GM21576 (cell line): ENCODE measurements around the gene RHEX.
"Not testable (repeated sequence)": the region's sequence is repeated elsewhere in the genome, so short reads cannot be mapped to it uniquely, and the experiment has no call there.

ENCODE experiments used
- ATAC-seq: cut with Tn5 transposase; IDR thresholded peaks from one replicate; pipeline ENCODE4 v1.9.1; 2021; ENCODE audit warnings: mild to moderate bottlenecking, moderate library complexity; ENCODE audit not compliant: unreplicated experiment

Gene RHEX

DNA sequence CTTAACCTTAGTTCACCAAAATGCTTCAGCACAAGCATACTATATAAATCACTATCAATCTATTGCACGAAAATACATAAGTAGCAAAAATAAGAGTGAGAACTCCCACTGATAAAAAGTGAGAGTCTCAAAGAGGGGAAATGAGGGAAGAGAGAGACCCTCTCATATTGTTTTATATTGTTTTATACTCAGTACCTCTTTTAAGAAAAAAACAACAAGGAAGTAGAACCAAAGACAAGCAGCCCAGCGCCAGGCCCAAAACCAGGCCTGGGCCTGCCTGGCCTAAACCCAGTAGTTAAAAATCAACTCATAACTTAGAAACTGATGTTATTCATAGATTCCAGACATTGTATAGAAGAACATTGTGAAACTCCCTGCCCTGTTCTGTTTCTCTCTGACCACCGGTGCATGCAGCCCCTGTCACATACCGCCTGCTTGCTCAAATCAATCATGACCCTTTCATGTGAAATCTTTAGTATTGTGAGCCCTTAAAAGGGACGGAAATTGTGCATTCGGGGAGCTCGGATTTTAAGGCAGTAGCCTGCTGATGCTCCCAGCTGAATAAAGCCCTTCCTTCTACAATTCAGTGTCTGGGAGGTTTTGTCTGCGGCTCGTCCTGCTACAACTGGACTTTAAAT lies 5.4 kb downstream of the RHEX start:
- ATAC-seq = not testable (repeated sequence)

DNA sequence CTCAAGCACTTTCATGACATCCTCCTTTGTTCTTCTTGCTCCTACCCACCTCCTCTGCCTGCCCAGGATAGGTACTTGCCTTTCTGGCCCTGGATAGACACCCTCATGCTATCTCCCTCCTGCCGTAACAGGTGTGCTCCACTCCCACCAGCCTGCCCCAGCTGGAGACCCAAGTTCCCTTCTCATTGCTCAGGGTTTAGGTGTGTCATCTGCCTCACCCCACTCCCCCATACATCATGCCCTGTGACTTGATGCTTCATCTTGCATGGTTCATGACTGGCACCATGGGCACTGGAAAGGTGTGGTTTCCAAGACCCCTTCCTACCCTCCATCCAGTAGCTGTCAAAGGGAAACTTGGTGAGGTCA lies 5.9 kb downstream of the RHEX start:
- no peak for ATAC-seq

DNA sequence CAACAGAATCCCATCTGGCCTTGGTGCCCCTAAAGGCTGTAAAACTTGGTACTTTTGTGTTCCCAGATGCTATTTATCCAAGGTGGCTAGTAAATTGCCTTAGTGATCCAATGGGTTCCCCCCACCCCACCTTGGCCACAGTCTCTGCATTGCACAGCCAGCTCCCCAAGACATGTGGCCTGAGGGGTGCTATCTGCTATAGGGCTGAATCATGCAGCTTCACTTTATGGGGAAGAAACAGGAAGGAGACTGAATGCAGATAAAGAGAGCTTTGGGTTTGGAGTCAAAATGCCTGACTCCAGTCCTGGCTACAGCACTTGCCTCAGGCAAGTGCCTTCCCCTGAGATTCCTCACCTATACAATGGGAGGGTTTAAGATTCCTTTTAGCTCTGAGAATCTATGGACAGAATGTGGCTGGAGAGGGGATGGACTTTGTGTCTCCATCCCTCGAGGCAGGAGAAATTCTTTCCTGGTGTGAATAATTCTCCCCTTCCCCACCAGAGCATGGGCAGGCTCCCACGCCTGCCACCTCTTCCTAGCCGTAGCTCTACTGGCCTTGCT lies 6.5 kb downstream of the RHEX start:
- ATAC-seq = no peak

DNA sequence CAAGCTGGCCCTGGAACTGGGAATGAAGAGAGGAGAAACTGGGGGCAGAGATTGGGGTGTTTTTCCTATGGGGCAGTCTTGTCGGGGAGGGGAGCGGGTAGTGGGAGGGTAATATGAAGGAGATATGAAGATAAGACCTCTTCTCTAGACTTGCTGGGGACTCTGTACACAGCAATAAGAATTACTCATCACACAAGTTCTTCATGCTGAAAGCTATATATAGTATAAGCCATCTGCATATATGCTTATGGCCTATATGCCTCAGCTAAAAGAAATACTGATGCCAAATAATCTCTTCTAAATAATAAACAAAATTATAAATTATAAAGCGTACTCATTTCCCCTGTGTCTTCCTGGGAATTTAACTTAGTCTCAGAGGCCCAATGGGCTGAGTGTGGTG lies 7.9 kb downstream of the RHEX start:
- ATAC-seq = no peak

DNA sequence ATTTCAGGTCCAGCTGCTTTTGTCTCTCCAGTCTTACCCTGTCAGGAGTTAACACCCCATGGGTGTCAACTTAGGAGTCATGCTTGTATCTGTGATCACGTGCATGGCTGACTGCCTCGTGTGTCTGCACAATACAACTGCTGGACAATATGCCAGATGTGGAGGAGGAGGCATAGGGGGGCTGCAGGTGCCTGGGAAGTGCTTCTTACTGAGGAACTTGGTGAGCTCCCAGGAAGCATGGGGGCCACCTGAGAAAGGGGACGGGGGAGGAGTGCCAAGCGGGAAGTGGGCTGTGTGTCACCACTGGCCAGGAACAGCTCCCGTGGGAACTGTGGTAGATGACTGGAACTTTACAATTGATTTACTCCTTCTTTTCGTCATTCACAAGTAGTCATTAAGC lies 9.5 kb downstream of the RHEX start:
- no peak for ATAC-seq

DNA sequence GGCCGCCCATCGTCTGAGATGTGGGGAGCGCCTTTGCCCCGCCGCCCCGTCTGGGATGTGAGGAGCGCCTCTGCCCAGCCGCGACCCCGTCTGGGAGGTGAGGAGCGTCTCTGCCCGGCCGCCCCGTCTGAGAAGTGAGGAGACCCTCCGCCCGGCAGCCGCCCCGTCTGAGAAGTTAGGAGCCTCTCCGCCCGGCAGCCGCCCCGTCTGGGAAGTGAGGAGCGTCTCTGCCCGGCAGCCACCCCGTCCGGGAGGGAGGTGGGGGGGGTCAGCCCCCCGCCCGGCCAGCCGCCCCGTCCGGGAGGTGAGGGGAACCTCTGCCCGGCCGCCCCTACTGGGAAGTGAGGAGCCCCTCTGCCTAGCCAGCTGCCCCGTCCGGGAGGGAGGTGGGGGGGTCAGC lies 11.0 kb downstream of the RHEX start:
- not testable (repeated sequence) for ATAC-seq

DNA sequence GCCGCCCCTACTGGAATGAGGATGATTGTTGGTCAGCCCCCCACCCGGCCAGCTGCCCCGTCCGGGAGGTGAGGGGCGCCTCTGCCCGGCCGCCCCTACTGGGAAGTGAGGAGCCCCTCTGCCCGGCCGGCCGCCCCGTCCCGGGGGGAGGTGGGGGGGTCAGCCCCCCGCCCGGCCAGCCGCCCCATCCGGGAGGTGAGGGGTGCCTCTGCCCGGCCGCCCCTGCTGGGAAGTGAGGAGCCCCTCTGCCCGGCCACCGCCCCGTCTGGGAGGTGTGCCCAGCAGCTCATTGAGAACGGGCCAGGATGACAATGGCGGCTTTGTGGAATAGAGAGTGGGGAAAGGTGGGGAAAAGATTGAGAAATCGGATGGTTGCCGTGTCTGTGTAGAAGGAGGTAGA lies 11.5 kb downstream of the RHEX start:
- not testable (repeated sequence) for ATAC-seq

DNA sequence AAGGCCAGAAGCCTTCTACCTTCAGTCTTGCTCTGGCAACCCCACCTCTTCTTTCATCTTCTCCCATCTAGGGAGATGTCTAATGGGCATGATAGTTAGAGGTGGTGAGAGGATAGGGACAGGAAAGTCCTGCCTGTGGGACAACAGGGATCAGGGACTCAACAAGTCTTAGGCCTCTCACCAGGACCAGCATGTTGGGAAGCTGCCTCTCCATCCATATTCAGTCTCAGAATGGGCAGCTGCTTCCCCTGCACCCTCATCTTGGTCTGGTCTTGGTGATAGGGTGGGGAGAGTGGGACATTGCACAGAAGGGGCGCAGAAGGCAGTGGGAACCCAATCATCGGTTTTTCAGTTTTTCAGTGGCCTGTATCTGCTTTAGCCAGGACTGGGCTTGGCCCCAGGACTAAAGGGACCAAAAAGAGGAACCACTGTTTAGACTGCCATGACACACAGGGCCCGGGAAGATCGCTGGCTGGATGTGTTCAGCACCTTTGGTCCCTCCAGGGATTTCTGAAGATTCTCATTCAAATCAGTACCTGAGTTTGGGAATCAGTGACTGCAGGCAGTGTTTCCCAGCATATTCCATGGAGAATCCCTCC lies 12.7 kb downstream of the RHEX start:
- no peak for ATAC-seq

DNA sequence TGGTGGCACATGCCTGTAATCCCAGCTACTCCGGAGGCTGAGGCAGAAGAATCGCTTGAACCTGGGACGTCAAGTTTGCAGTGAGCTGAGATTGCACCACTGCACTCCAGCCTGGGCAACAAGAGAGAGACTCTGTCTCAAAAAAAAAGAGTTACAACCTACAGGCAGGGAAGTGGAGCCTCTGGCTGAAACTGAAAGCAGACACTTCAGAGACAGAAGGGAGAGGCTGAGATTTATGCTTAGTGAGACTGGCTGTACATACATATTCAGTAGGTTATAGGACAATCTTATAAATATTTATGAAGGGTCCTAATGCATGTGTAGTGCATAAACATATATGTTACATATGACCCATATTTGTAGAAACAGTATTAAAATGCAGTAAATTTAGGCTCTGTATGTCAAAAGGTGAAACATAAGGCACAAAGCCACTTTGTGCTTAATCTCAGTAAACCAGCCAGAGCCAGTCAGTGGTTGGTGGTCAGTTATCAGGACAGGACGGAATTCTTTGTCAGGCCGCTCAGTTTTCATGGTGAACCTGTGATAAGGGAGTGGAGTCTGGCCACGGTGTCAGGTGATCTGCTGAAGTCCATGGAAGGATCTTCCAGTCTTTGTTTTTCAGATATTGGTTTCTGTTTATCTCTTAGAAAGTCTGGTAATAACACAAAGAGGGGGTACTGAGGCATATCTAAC lies 13.7 kb downstream of the RHEX start:
- ATAC-seq = peak; percentile 90

DNA sequence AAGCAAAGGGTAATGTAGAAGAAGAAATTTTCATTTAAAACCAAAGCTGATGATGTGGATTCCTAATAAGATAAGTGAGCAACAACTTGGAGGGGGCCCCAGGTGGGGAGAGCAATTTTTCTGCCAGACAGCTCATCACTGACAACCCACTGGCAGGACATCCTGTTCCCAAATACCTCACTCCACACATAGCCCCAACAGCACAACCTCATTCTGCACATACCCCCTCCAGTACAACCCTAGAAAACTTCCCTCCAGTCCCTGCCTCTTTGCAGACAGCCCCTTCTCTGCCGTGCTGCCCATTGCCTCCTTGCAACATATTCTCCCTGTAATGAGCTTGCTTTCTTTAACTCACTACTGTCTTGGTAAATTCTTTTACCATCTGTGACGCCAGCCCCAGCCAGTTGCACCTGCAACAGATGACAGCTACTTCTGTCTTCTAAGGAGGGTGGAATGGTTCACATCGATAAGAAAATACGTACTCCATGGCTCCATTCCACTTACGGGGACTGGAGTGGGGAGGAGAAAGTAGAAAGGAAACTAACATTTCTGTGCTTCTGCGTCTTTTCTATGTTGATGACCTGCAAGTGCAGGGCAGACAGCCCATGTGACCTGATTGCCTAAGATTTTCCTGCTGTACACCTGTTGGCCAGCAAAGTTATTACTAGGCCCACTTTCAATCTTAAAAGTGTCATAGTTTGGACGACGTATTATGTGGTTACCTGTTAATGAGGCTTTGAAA lies 14.7 kb downstream of the RHEX start:
- ATAC-seq = no peak

DNA sequence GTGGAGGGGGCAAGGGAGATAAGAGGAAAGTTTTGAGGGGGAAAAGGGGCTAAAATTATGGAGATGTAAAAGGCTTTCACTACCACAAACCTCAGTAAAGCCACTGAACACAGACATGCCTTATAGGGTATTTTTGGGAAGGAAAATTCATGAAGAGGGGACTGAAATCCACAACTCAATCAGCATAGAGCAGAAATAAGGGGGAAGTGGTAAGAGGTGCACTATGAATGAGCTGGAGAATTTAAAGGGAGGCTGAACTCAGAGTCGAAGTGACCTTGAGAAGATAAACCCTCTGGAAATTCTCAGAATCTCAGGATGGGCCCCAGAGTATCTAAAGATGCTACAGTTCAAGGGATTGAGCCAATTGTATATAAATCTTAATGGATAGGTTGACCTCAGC lies 15.3 kb downstream of the RHEX start:
- ATAC-seq = no peak

DNA sequence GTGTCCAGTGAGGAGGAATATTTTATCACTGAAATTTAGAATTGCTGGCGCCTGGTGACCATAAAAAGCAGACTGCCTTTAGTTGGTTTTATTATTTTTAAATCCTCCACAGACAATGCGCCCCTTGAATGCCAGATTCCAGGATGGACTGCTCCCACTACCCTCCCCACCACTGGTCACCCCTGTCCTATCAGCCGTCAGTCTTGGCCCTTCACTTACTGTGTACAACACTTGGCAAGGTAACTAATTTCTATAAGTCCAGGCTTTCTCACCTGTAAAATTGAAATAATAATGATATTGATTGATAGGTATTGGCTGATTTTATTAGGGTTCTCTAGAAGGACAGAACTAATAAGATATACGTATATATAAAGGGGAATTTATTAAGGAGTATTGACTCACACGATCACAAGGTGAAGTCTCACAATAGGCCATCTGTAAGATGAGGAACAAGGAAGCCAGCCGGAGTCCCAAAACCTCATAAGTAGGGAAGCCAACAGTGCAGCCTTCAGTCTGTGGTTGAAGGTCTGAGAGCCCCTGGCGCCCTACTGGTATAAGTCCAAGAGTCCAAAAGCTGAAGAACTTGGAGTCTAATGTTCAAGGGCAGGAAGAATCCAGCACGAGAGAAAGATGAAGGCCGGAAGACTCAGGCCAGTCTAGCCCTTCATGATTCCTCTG lies 17.8 kb downstream of the RHEX start:
- ATAC-seq = no peak

DNA sequence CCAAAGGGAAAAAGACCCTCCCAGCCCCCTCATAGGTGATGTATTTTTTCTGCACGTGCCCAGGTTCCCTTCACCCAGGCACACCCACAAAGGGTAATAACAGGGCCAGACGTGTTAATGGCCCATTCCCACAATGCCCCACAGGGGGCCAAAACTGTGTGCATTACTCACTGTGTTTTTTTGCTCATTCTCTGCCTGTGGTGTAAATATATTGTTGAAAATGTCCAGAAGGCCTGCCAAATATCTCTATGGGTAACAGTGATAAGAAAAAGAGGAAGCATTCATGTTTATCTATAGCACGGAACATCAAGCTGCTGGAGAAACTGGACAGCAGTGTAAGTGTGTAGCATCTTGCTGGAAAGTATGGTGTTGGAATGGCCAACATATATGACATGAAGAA lies 21.9 kb downstream of the RHEX start:
- ATAC-seq = no peak

DNA sequence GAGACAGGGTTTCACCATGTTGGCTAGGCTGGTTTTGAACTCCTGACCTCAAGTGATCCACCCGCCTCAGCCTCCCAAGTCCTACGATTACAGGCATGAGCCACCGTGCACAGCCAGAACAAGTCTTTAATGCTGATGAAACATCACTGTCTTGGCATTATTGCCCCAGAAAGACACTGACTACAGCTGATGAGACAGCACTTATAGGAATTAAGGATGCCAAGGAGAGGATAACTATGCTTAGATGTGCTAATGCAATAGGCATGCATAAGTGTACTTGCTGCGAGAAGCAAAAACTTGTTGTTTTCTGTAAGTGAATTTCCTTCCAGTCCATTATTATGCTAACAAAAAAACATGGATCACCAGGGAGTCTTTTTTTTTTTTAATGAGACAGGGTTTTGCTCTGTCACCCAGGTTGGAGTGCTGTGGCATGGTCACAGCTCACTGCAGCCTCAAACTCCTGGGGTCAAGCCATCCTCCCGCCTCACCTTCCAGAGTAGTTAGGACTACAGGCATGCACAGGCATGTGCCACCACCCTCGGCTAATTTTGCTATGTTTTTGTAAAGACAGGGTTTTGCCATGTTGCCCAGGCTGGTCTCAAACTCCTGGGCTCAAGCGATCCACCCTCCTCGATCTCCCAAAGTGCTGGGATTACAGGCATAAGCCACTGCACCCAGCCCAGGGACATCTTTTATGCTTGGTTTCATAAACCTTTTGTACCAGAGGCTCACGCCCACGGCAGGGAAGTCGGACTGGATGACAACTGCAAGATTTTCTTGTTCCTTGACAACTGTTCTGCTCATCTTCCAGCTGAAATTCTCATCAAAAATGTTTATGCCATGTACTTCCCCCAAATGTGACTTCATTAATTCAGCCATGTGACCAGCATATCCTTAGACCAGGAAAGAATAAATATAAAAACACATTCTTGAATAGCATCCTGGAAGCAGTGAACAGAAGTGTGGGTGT lies 23.1 kb downstream of the RHEX start:
- ATAC-seq = no peak

DNA sequence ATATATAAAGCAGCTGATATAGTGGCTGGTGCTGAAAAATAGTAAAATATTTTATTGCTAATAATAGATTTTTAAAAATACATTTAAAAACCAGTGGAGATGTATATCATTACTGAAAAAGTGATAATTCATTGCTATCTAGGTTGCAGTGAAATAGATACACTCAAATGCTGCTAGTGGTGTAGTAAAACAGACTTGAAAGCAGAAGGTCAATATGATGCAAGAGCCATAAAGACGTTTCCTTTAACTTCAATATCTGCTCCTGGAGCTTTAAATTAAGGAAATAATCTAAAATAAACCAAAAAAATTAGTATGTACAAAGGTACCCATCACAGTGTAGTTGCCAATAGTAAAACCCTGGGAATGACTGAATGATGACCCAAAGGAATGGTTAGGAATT lies 26.2 kb downstream of the RHEX start:
- ATAC-seq = no peak

DNA sequence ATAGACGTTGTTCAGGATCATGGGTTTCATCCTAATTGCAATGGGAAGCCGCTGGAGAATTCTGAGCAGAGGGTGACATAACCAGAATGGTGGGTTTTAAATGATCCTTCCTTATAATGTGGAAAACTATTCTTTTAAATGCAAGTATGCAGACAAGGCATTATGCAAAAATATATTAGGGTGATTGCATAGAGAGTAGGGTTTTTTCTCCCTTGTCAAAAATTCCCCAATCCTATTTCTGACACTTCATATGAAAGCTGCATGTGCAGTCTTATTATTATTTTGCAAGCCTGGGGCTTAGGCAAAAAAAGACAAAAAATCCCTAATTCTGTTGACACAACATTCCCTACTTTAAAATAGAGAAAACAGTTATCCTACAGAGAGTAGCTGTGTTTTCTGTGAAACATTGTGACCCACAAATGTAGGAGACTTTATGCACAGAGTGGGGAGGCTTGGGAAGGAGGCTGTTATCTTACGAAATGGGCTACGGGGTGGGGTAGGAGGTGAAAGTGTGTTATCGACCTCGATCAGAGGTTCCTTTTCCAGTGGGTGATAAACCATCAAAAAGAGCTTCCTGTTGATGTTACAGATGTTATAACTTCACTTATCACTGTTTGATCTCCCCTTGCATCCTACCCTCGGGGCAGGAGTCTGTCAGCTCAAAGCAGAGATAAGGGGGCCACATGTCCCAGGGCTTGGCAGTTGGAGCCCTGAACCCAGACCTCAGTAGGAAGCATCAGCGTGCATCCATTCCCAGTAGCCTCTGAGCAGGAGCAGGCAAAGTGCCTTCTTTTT lies 27.2 kb downstream of the RHEX start:
- no peak for ATAC-seq

DNA sequence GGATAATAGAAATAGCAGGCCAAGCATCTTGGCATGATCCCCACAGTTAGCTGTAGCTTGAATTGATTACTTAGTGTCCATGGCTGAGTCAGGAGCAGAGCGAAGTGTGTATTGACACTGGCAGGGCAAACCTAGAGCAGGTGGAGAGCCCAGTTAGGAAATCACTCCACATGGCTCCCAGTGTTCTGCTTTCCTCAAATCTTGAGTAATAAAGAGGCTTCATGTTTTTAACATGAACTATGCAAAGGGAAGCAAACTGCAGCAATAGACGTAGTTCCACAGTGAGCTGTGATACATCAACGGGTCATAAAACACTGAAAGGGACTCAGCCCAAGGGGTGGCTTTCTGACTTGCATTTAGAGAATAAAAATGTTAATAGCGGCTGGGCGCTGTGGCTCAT lies 28.9 kb downstream of the RHEX start:
- ATAC-seq = no peak

DNA sequence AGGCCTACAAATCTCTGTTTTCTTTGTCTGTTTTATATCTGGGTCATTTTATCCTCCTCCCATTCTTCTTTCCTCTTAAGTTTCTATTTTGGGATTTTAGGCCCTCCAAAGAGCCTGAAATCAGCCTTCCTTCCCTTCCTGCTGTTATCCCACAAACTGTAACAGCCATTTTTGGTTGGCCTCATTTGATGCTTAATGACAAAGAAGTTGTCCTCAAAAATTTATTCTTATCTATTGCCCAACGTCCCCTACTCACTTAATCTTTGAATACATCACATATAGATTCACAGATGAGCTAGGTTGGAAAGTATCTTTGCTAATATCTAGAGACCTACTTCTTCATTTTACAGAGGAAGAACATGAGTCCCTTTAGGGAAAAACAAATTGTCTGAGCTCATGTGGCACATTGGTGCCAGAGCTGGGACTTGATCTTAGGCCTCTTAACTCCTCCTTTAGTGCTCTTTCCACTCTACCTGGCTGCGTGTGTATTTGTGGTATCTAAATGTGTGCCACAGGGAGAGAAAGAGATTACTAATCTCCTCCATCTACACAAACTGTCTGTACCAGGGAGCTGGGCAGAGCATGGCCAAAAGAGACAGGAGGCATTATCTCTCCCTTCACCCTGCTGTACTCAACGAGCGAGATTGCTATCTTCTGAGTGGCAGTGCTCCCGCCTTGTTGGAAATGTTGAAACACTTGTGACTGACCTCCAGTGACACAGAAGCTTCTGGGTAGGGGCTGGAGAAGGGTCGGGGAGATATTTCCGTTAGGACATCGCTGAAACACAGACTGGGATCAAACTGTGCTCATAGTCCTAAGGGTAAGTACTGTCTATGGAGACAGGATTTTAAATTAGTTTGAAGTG lies 30.1 kb downstream of the RHEX start:
- no peak for ATAC-seq
